ENCODE measurements around the gene GALR3. TPM values are rescaled to one million over a fixed set of nuclear protein-coding genes. Genes with fewer than 3 reads are reported as not detected.

The GALR3 gene
- total and polyA plus RNA-seq, 2 of the 4 experiments (the other 2 are of a cell fraction), result not detected

- TF ChIP-seq, protein P1, sequence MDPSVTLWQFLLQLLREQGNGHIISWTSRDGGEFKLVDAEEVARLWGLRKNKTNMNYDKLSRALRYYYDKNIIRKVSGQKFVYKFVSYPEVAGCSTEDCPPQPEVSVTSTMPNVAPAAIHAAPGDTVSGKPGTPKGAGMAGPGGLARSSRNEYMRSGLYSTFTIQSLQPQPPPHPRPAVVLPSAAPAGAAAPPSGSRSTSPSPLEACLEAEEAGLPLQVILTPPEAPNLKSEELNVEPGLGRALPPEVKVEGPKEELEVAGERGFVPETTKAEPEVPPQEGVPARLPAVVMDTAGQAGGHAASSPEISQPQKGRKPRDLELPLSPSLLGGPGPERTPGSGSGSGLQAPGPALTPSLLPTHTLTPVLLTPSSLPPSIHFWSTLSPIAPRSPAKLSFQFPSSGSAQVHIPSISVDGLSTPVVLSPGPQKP (IDR thresholded peaks at IDR 0.05; ENCODE audit: borderline replicate concordance, low read depth, low read length), result no peak
- peak; percentile 57 for TF ChIP-seq POLR2A (IDR thresholded peaks at IDR 0.05; ENCODE audit: low read depth, low read length)
- Histone ChIP-seq H3K18ac (ENCODE audit: low read depth, low read length) (no peak overlapping the region), H3K9me1 (ENCODE audit: insufficient read depth, low read length) (peaks cover 5% of the 10 kb centered on the region; the same call in 1 of the 2 replicates), H2BK20ac (ENCODE audit: low read depth, low read length) (no peak overlapping the region), H3K9ac (ENCODE audit: low read depth, low read length) (peak overlapping the region; percentile 35), H3K4me2 (ENCODE audit: low read depth, low read length) (peak overlapping the region; percentile 91), H4K5ac (ENCODE audit: low read depth, low read length) (no peak overlapping the region), H3K14ac (replicated peaks; ENCODE audit: low read depth, low read length) (peak overlapping the region; percentile 64), H2BK15ac (ENCODE audit: low read depth, low read length) (no peak overlapping the region), H2AFZ (replicated peaks; ENCODE audit: low read length, poor library complexity) (peak overlapping the region; percentile 64), H3K4me1 (ENCODE audit: control insufficient read depth, insufficient read depth, low read length) (peaks cover 12% of the 10 kb centered on the region), H2AK5ac (ENCODE audit: low read depth, low read length) (peak overlapping the region; percentile 56), H3K56ac (ENCODE audit: extremely low read depth, insufficient read depth, low read length) (peak overlapping the region; percentile 34; the same call in 1 of the 2 replicates), H4K8ac (ENCODE audit: low read depth in 2 of 2, low read length in 2 of 2) (peak overlapping the region in 1 of 2 experiments; percentile 19; a peak in 1 of 4 replicates), H3K27me3 (ENCODE audit: control insufficient read depth, insufficient read depth, low read length) (no peaks in the 10 kb centered on the region), H2BK5ac (ENCODE audit: low read depth, low read length, poor library complexity, severe bottlenecking) (peak overlapping the region; percentile 4), H2BK120ac (ENCODE audit: low read depth, low read length) (no peak overlapping the region), H3K4me3 (ENCODE audit: insufficient read depth, low read depth, low read length) (peak overlapping the region; percentile 52), H3K36me3 (ENCODE audit: control insufficient read depth, insufficient read depth, low read length) (no peaks in the 10 kb centered on the region), H4K20me1 (ENCODE audit: insufficient read depth, low read length) (peaks cover 8% of the 10 kb centered on the region; the same call in 1 of the 2 replicates), H3K4ac (ENCODE audit: low read depth, low read length) (peak overlapping the region; percentile 48), H4K91ac (ENCODE audit: insufficient read depth, low read depth, low read length) (no peak overlapping the region), H2AK9ac (replicated peaks; ENCODE audit: low read depth, low read length, poor library complexity) (peak overlapping the region; percentile 73), H3K27ac (ENCODE audit: insufficient read depth, low read length) (no peak overlapping the region), H3K9me3 (ENCODE audit: control insufficient read depth, insufficient read depth, low read length) (no peaks in the 10 kb centered on the region), H3K23ac (ENCODE audit: low read depth, low read length) (peak overlapping the region; percentile 93), H3K79me1 (ENCODE audit: low read depth in 1 of 2, low read length in 2 of 2) (peaks cover 11 to 44% of the 10 kb centered on the region in 2 experiments; a peak in 3 of 4 replicates)
- dilution Hi-C loops (cut with HindIII; ENCODE audit: low sequenced_read_pairs, unreplicated experiment), result no loop called here
- DNase-seq, result peak; percentile 52
- BruUV-seq (replicated peaks), result no TSS peak
- in situ Hi-C loops (cut with MboI; ENCODE audit: low sequenced_read_pairs), result no loop called here
- intact Hi-C loops (cut with micrococcal nuclease), result loop anchor here (5.0 kb wide), 1 partner anchor 36 kb away; the partner anchor contains the start of gene ANKRD54
- WGBS, 2 experiments (ENCODE audit: extremely low coverage in 2 of 2, insufficient read length in 1 of 2), result 5% methylated on average over 4 of the region's 19 CpGs; no CpG with 5 or more reads in 1 of the 2 experiments
- POLR2A ChIA-PET (ENCODE audit: unreplicated experiment), result no interaction called here
- CTCF ChIA-PET, result interaction anchor here (1.0 to 3.2 kb wide), 3 partner anchors 11 to 164 kb away, joined by 3 to 10 read pairs (median 3); no protein-coding TSS in a partner anchor
- no peak for ATAC-seq (ENCODE audit: low read depth)
Measured at GRCh38 chr22:37806409-37807333, 16.5 kb upstream of the GALR3 start.

Measured in IMR-90 (cell line).